Measurements from ENCODE around the gene MIA. TPM values are rescaled to one million over a fixed set of nuclear protein-coding genes. Genes with fewer than 3 reads are reported as not detected.
A peak's percentile ranks its signal among the peaks of the same experiment; 100 is the strongest.

MIA gene
- total and polyA plus RNA-seq, 9 of the 15 experiments (the other 6 are each of a cell fraction or from before 2014, with no cell fraction given): 0.21 TPM; not detected in 8

DNA sequence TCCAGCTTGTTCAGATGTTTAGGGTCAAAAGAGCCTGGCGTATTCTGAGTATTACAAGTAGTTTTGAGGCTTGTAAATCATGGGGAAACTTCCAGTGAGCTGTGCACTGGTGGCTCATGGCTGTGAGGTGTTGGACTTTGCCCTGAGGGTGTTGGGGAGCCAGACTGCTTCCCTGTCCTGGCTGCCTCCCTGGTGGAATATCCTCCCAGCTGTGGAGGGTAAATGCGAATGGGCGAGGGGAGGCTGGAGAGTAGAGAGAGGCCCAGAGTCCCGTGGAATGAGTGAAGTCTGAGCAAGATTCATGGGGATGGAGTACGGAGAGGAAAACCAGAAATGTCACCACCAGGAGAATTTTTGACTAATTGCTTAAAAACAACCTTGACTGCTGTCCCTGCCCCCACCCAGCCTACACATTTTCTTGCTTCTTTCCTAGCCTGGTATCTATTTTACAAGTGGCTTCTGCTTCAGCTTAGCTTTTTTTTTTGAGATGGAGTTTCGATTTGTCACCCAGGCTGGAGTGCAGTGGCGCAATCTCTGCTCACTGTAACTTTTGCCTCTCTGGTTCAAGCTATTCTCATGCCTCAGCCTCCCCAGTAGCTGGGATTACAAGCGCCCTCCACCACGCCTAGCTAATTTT lies 20.6 kb upstream of the MIA start:
- no peak for TF ChIP-seq EGR1 (conservative IDR thresholded peaks at IDR 0.05)
- TF ChIP-seq CEBPB (tag; IDR thresholded peaks at IDR 0.05): peak; percentile 50; the same call in 1 of the 2 replicates
- TF ChIP-seq CBX1 (IDR thresholded peaks at IDR 0.05; ENCODE audit: low read depth): no peak
- 0 out of 2 replicates have a peak, but pooled peaks have one; percentile 32 for TF ChIP-seq HLTF (IDR thresholded peaks at IDR 0.05)
- TF ChIP-seq, protein P1, sequence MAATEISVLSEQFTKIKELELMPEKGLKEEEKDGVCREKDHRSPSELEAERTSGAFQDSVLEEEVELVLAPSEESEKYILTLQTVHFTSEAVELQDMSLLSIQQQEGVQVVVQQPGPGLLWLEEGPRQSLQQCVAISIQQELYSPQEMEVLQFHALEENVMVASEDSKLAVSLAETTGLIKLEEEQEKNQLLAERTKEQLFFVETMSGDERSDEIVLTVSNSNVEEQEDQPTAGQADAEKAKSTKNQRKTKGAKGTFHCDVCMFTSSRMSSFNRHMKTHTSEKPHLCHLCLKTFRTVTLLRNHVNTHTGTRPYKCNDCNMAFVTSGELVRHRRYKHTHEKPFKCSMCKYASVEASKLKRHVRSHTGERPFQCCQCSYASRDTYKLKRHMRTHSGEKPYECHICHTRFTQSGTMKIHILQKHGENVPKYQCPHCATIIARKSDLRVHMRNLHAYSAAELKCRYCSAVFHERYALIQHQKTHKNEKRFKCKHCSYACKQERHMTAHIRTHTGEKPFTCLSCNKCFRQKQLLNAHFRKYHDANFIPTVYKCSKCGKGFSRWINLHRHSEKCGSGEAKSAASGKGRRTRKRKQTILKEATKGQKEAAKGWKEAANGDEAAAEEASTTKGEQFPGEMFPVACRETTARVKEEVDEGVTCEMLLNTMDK (IDR thresholded peaks at IDR 0.05; ENCODE audit: borderline replicate concordance, insufficient read depth, low read depth, low read length, poor library complexity, severe bottlenecking): no peak
- TF ChIP-seq, protein P2, sequence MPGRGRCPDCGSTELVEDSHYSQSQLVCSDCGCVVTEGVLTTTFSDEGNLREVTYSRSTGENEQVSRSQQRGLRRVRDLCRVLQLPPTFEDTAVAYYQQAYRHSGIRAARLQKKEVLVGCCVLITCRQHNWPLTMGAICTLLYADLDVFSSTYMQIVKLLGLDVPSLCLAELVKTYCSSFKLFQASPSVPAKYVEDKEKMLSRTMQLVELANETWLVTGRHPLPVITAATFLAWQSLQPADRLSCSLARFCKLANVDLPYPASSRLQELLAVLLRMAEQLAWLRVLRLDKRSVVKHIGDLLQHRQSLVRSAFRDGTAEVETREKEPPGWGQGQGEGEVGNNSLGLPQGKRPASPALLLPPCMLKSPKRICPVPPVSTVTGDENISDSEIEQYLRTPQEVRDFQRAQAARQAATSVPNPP (IDR thresholded peaks at IDR 0.05; ENCODE audit: borderline replicate concordance, insufficient read depth, insufficient read length): no peak
- TF ChIP-seq CEBPG (CRISPR knock-in tag; IDR thresholded peaks at IDR 0.05): no peak
- TF ChIP-seq CEBPG (tag; conservative IDR thresholded peaks at IDR 0.05 in 1 of 2, IDR thresholded peaks at IDR 0.05 in 1 of 2): 0 out of 4 replicates have a peak, but pooled peaks of 1 of the 2 experiments have one; percentile 26
- TF ChIP-seq, protein P3, sequence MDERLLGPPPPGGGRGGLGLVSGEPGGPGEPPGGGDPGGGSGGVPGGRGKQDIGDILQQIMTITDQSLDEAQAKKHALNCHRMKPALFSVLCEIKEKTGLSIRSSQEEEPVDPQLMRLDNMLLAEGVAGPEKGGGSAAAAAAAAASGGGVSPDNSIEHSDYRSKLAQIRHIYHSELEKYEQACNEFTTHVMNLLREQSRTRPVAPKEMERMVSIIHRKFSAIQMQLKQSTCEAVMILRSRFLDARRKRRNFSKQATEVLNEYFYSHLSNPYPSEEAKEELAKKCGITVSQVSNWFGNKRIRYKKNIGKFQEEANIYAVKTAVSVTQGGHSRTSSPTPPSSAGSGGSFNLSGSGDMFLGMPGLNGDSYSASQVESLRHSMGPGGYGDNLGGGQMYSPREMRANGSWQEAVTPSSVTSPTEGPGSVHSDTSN (CRISPR knock-in tag; IDR thresholded peaks at IDR 0.05; ENCODE audit: low read depth): no peak
- TF ChIP-seq, protein P3 (tag; conservative IDR thresholded peaks at IDR 0.05; ENCODE audit: low read depth): peak; percentile 67
- DNase-seq (ENCODE audit: extremely low read depth in 1 of 4, low spot score in 3 of 4) (no peak), FAIRE-seq (no peak), ATAC-seq (no peak)
- ChIA-PET CTCF (ENCODE audit: low intra/inter-chr PET ratio) (no interaction called here), POLR2A (interaction anchor here (0.6 to 2.5 kb wide), 6 partner anchors 9 to 236 kb away, joined by 3 to 8 read pairs (median 4); no protein-coding TSS in a partner anchor)
- H3K4me1 ChIP-seq (replicated peaks in 1 of 2; ENCODE audit: control insufficient read depth in 2 of 2, insufficient read depth in 2 of 2, low read length in 2 of 2): peaks cover 23 to 31% of the 10 kb centered on the region in 2 experiments
- H3K27me3 ChIP-seq (ENCODE audit: control insufficient read depth in 2 of 2, insufficient read depth in 2 of 2, low read length in 2 of 2): no peaks in the 10 kb centered on the region
- H3K36me3 ChIP-seq (ENCODE audit: control insufficient read depth, insufficient read depth, low read length): peaks cover 73% of the 10 kb centered on the region
- intact Hi-C loops (cut with micrococcal nuclease): no loop called here
- H2AFZ ChIP-seq (ENCODE audit: low read depth, low read length): no peak overlapping the region
- no TSS peak for BruUV-seq (replicated peaks)
- in situ Hi-C loops (cut with MboI): no loop called here
- H3K27ac ChIP-seq (ENCODE audit: extremely low read depth, low read depth, low read length): peak overlapping the region; percentile 43; the same call in 2 of the 3 replicates
- peak overlapping the region; percentile 67 for H3K4me2 ChIP-seq (ENCODE audit: insufficient read depth, low read length)
- WGBS (ENCODE audit: insufficient coverage, low coverage, missing lambda C conversion rate): 71% methylated on average over 9 of the region's 9 CpGs
- H3K4me3 ChIP-seq: peak overlapping the region; percentile 13
- H3K79me2 ChIP-seq (ENCODE audit: control insufficient read depth, insufficient read depth, low read length): peaks cover 81% of the 10 kb centered on the region
- no peaks in the 10 kb centered on the region for H3K9me3 ChIP-seq (replicated peaks; ENCODE audit: control insufficient read depth, insufficient read depth, low read depth, low read length)
- peak overlapping the region; percentile 35 to 88 for H3K9ac ChIP-seq (ENCODE audit: insufficient read depth in 1 of 2, low read depth in 2 of 2, low read length in 2 of 2)
- peaks cover 3% of the 10 kb centered on the region for H3K9me1 ChIP-seq (ENCODE audit: control insufficient read depth, insufficient read depth, low read length)
- peaks cover 35% of the 10 kb centered on the region for H4K20me1 ChIP-seq (replicated peaks; ENCODE audit: control insufficient read depth, insufficient read depth, low read length)

Measured in K562 (cell line).